GM12873 (cell line): Measurements from ENCODE around the gene EXTL1.

ENCODE experiments used
- TF ChIP-seq, protein P1 (sequence below): IDR thresholded peaks from 2 replicates; pipeline ENCODE4 v1.5.1; 2012; ENCODE audit warnings: low read depth, mild to moderate bottlenecking, moderate library complexity, low read length, control low read depth; ENCODE audit not compliant: insufficient read depth; ENCODE audit errors: missing control alignments

Gene EXTL1

DNA sequence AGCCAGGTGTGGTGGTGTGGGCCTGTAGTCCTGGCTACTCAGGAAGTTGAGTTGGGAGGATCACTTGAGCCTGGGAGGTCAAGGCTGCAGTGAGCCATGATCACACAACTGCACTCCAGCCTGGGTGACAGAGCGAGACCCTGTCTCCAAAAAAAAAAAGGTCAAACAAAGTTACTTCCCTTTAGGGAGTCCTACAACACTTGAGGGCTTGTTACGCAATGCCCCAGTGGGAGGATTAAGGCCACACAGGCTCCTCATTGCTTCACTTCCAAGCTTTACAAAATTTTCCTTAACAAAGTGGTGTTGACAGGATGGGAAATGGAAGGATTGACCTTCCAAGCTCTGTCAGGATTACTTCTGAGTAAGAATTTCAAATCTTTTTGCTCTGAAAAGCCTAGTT is 6.2 kb upstream of the EXTL1 start:
- TF ChIP-seq, protein P1, sequence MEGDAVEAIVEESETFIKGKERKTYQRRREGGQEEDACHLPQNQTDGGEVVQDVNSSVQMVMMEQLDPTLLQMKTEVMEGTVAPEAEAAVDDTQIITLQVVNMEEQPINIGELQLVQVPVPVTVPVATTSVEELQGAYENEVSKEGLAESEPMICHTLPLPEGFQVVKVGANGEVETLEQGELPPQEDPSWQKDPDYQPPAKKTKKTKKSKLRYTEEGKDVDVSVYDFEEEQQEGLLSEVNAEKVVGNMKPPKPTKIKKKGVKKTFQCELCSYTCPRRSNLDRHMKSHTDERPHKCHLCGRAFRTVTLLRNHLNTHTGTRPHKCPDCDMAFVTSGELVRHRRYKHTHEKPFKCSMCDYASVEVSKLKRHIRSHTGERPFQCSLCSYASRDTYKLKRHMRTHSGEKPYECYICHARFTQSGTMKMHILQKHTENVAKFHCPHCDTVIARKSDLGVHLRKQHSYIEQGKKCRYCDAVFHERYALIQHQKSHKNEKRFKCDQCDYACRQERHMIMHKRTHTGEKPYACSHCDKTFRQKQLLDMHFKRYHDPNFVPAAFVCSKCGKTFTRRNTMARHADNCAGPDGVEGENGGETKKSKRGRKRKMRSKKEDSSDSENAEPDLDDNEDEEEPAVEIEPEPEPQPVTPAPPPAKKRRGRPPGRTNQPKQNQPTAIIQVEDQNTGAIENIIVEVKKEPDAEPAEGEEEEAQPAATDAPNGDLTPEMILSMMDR = no peak

DNA sequence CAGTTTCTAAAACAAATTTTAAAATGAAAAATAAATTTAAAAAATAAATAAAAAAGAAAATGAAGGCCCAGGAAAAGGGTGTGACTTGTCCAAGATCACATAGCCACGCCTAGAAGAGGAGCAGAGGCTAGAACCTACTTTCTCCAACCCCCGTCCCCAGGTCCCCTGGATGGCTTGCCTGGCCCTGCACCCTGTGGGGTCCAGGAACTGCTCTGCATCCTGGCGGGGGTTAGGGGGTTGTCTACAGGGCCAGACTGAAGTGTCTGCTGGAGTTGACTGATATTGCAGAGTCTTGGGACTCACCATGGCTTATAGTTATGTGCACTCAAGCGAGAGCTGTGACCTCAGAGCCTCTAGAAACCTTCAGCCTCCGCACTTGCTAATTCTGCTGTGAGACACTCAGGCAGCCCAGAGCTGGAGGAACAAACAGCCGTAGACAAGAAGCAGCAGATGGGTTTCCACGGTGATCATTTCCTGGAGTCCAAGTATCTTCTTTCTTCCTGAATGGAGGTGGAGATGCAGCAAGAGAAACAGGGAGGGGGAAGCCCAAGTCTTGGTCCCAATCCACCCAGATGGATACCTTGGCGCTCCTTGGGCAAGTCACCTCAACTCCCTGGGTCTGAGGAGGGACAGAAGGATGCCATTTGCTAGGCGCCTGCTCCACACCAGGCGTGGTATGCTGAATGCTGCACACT is 5.2 kb upstream of the EXTL1 start:
- TF ChIP-seq, protein P1 = no peak

DNA sequence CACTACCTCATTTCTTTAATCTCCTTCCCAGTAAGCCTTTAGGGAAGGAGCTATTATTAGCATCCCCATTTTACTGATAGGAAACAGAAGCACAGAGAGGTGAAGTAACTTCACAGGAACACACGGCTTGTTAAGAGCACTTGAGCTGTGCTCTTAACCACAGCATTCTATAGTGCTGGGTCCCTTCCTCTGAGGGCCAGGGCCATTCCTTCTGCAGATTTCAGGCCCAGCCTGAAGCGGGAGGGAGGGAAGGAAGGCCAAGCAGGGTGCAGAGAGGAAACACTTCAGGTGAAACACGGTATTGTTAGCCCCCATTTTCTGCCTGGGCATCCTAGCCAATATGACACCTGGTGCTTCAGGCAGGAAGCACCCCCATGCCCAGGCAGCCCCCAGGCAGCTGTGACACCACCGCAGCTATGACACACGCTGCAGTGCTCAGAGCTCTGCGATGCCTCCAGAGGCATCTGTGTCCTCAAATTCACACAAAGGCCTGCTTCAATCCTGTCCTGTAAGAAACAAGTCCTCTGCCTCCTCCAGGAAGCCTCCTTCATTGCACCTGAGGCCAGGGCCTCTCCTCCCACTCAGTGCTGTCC is 4.5 kb upstream of the EXTL1 start:
- TF ChIP-seq, protein P1 = no peak

DNA sequence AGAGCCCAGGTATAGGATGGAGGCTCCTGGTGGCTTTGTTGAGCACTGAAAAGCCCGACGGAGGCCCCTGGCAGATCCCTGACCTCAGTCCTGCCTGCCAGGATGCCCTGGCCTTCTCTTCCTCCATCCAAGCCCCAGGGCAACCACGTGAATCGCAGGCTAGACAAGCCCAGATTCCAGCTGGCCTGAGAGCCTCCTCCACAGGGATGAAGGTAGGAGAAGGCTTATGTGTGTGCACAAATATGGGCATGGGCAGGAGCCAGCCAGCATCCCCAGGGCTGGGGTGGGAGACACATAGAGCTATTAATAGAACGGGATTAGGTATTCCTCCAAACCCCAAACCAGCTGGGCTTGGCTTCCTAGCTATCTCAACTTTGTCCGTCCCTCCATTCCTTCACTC is 4.0 kb upstream of the EXTL1 start:
- TF ChIP-seq, protein P1 = no peak

DNA sequence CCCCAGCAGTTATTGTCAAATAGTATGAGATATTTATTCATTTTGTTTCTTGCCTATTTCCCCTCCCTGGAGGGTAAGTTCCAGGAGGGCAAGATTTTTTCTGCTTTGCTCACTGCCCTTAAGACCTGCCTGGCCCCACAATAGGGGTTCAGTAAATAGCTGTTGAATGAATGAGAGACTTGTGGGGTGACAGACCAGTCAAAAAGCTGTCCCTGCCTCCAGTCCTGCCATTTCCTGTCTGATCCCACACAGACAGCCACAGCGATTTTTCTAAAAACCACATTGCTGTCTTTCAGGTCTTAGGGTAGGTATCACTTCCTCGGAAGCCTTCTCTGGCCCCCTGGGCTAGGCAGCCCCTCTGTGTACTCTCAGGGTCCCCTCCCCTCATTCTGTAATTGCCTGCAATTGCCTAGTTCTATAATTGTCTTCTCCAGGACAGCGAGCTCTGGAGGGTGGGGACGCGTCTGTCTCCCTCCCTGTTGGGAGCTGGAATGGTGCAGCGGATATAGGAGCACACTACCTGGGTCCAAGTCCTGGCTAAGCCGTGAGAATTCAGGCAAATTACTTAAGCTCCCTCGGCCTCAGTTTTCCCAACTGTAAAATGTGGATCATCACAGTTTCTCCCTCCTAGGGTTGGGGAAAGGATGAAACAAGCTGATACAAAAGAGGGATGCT is 1.8 kb upstream of the EXTL1 start:
- TF ChIP-seq, protein P1 = no peak

DNA sequence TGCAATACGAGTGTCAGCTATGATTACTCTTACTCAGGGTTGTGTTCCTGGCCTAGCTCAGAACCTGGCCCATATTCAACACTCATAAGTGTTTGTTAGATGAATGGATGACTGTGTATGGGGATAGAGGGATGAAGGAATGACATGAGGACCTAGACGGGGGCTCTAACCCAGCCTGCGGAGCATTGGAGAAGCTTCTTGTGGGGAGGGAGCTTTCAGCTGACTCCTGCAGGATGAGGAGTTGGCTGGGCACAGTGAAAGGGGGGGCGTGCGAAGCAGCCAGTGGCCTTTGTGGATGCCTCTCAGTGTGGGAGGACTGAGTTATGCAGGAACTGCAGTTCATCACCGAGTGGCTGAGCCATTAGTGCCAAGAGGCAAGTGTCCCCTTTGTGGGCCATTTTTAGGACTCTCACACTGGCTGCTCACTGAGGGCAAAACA is 1.2 kb upstream of the EXTL1 start:
- TF ChIP-seq, protein P1 = no peak

DNA sequence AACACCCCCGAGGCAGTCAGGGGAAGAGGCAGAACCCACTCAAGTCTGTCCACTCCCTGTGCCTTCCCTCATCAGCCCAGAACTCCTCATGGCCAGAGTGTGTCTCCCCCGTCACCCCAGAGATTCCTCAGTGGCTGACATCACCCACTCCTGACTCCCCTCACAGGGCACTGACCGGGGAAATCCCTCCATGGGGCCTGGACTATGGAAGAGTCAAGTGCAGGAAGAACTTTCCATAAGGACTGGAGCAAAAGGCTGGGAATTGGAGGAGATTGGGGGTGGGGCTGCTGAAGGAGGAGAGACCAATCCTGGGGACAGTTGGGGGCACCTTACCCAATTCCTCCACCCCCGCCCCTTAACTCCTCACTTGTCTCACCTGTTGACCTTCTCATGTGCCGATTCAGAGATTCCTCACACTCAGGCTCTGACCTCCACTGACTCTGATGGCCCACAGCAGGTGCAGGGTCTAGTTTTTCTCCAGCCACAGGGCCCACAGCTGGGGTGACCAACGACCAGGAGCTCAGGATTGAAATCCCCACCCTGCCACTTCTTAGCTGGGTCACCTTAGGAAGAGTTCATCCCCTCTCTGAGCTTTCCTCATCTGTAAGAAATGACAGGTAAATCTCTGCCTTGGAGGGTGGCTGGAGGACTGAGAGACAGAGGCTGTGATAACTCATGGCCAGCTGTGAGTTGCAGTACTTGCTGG is 481 bp upstream of the EXTL1 start:
- TF ChIP-seq, protein P1 = no peak
